ENCODE results near the gene CCL13.

CCL13 gene

GRCh38 chr17:34384822-34385605 is 28.7 kb downstream of the CCL13 start:
- DNase-seq (ENCODE audit: low read depth): no peak

- DNase-seq (ENCODE audit: low read depth): no peak
These were observed 30.0 kb downstream of the CCL13 start for GRCh38 chr17:34386343-34386696.

DNA sequence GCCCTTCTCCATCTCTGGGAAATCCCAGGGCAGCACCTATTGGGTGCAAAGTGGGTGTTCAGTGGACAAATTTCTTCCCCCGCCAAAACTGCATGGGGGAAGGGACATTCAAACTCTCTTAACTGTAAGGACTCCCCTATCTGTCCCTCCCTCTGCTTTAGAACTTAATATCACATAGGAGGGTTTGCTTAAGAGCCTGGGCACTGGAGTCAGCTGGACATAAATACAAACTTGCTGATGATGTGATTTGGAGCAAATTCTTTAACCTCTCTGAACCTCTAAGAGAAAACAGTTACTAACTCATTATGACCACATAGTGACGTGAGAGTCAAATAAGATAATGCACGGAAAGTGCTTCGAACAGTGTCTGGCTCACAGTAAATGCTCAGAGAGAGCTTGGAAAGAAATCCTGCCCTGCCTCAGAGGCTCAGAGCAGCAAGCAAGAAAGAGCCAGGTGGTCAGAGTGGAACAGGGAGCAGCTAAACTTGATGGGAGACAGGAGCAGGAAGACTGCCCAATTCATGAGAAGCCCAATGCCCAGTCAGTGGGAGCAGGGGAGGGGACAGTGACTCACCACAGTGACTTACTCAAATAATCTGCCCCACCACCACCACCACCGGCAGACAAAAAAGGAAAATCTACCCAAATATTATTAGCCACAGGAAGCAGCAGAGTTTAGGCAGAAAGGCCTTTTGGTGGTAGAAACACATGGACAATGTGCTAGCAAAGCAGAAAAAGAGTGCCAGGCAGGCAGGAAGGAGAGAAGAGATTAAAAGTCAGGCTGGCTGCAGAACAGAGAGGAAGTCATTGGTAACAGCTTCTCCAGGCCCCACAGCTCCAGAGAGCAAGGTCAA is 30.6 kb downstream of the CCL13 start:
- DNase-seq (ENCODE audit: low read depth): no peak

- no peak for DNase-seq (ENCODE audit: low read depth)
These were observed 31.3 kb downstream of the CCL13 start for GRCh38 chr17:34387566-34387965.

DNA sequence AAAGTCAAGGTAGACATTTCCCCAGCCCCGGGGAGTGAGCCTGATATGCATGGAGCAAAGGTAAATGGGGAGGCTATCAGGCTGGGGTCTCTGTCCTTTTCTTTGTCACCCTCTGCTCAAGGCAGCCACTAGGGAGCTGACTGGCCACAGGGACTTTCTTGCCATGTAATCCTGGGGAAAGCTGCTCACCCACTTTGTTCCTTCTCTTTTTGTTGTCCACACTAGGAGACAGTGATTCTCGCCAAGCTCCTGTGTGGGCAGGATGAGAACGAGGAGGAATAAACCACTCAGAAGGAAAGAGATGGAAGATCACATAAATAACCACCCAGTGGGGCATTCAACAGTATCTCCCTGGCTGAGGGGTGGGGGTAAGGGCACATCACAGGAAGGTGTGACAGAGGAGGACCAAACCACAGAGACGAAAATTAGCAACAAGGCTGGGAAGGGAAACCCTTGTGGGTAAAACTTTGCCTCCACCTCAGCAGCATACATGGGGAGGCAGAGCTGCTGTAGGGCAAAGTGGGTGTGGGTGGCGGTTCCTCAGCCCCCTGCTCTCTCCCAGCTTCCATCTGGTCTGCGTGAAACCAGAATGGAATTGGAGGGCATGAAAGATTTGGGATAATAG is 33.0 kb downstream of the CCL13 start:
- no peak for DNase-seq (ENCODE audit: low read depth)

DNA sequence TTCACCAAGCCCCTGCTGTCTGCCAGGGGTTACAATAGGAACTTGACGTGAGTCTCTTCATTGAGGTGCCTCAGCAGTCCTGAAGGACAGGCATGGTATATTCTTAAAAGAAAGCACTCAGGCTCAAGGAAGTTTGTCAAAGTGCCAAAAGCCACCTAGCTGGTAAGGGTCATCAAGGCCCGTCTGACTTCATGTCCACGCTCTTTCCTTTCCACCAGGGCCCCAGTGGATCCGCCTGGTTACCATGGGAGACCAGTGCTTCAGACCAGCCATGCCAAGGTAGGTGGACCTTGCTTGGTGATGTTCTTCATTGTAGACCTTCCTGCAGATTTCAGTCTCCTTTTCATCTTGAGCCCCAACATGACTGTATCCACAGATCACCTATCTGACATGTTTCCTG is 34.4 kb downstream of the CCL13 start:
- no peak for DNase-seq (ENCODE audit: low read depth)

DNA sequence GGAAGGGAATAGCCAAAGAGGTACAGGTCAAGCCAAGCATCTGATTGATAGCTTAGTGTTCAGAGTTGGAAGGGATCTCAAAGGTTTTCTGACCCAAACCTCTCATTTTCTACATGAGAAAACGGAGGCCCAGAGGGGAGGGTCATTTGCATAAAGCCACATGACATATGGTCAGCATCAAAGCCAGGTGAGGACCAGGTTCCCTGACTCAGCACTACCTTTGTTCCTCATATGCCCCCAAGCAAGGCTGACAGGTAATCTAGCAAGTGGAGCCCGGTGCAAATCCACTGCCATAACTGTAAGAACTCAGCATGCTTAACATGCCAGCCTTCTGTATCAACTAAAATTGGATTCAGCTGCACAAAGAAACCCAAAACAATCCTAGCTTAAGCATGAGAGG is 35.0 kb downstream of the CCL13 start:
- DNase-seq (ENCODE audit: low read depth): no peak

DNA sequence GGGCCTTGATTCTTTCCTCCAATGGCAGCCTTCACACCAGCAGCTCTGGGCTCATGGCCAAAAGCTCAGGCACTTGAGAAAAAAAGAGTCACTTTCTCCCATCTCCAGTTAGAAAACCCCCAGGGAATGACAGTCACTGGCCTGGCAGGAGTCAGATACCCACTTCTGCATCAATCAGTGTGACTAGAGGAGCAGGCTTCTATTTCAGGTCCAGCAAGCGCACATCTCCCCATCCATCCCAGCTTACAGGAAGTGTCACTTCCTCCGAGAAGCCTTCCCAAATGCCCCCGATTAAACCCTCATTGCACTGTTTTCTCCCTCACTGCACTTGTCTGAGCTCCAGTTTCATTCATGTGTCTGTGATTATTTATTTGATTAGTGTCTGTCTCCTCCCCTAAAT is 37.1 kb downstream of the CCL13 start:
- no peak for DNase-seq (ENCODE audit: low read depth)

GRCh38 chr17:34397265-34397664 is 41.0 kb downstream of the CCL13 start:
- no peak for DNase-seq (ENCODE audit: low read depth)

GRCh38 chr17:34398990-34399389 is 42.7 kb downstream of the CCL13 start:
- no peak for DNase-seq (ENCODE audit: low read depth)

GRCh38 chr17:34399725-34400124 is 43.4 kb downstream of the CCL13 start:
- DNase-seq (ENCODE audit: low read depth): no peak

- no peak for DNase-seq (ENCODE audit: low read depth)
These were observed 44.1 kb downstream of the CCL13 start for GRCh38 chr17:34400301-34400931.

GRCh38 chr17:34401165-34401564 is 44.9 kb downstream of the CCL13 start:
- no peak for DNase-seq (ENCODE audit: low read depth)

DNA sequence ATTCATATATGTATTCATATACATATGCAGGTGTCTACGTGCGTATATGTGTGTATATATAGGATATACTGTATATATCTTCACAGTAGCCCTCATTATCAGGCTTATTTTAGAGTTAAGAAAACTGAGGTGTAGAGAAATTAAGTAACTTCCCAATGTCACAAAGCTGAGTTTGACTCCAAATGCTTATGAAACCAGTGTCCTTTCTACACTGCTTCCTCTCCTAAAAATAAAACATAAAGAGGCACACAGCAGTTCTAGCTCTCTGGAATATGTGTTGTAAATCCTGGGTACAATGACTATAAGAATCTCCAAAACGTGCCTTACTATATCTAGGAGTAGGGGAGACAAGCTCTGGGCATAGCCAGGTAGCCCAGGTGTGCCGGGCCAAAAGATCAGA is 46.7 kb downstream of the CCL13 start:
- DNase-seq (ENCODE audit: low read depth): no peak

DNA sequence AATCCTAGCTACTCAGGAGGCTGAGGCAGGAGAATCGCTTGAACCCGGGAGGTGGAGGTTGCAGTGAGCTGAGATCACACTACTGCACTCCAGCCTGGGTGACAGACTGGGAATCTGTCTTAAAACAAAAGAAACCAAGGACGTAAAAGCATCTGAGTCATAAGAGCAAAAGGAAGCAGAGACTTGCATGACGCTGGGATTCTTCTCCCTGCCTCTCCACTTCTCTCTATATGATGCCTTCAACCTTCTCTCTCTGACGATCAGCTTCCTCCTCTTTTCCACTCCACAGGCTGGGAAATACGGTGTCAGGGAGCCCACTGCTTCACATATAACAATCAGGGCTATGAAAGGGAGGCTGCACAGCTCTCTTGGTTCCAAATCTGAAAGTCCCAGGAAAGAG is 49.9 kb downstream of the CCL13 start:
- no peak for DNase-seq (ENCODE audit: low read depth)

Measured in T-helper 22 cell (primary cell).